GM13977 (cell line): ENCODE results near the gene GTF2A1L.

Source experiments
- DNase-seq: peaks from one replicate; pipeline ENCODE4 v3.0.0; 2012; ENCODE audit warnings: low spot score
- in situ Hi-C: fragments of 300-500 bp; cut with MboI; formaldehyde crosslinking; loops from one replicate; pipeline ENCODE4 v1.12.0; 2022; ENCODE audit warnings: low sequenced_read_pairs, low pct_unique_long_range_greater_than_20kb, mixed read lengths, inconsistent platforms; ENCODE audit not compliant: unreplicated experiment
- TF ChIP-seq, protein P1 (sequence below): IDR thresholded peaks from 2 replicates; pipeline ENCODE4 v1.5.1; 2012; ENCODE audit warnings: mild to moderate bottlenecking, control low read depth; ENCODE audit not compliant: insufficient read depth; ENCODE audit errors: extremely low read depth, missing control alignments

GTF2A1L gene, protein sequence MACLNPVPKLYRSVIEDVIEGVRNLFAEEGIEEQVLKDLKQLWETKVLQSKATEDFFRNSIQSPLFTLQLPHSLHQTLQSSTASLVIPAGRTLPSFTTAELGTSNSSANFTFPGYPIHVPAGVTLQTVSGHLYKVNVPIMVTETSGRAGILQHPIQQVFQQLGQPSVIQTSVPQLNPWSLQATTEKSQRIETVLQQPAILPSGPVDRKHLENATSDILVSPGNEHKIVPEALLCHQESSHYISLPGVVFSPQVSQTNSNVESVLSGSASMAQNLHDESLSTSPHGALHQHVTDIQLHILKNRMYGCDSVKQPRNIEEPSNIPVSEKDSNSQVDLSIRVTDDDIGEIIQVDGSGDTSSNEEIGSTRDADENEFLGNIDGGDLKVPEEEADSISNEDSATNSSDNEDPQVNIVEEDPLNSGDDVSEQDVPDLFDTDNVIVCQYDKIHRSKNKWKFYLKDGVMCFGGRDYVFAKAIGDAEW

DNA sequence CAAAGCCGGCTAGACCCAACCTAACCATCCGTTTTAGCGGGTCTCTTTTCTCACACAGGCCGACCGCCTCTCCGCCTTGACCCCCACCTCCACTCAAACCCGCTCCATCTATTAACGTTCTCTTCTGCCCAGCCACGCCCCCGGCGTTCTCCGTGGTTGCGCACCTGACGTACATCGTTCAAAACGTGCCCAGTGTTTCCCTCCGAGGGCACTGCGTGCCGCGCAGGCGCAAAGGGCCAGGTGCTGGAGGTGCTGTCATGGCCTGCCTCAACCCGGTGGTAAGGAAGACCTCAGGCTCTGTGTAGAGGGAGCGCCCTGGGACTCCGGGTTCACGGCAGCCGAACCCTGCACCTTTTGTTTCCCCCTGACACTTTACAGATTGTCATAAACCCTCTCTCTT lies at the start of gene GTF2A1L:
Gene GTF2A1L (plus strand): TSS at position 239 of the 400 bp plus-strand sequence. CDS start 19 bp downstream, at position 258.
- TF ChIP-seq, protein P1, sequence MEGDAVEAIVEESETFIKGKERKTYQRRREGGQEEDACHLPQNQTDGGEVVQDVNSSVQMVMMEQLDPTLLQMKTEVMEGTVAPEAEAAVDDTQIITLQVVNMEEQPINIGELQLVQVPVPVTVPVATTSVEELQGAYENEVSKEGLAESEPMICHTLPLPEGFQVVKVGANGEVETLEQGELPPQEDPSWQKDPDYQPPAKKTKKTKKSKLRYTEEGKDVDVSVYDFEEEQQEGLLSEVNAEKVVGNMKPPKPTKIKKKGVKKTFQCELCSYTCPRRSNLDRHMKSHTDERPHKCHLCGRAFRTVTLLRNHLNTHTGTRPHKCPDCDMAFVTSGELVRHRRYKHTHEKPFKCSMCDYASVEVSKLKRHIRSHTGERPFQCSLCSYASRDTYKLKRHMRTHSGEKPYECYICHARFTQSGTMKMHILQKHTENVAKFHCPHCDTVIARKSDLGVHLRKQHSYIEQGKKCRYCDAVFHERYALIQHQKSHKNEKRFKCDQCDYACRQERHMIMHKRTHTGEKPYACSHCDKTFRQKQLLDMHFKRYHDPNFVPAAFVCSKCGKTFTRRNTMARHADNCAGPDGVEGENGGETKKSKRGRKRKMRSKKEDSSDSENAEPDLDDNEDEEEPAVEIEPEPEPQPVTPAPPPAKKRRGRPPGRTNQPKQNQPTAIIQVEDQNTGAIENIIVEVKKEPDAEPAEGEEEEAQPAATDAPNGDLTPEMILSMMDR, result no peak
- no peak for DNase-seq
- in situ Hi-C loops, result no loop called here

DNA sequence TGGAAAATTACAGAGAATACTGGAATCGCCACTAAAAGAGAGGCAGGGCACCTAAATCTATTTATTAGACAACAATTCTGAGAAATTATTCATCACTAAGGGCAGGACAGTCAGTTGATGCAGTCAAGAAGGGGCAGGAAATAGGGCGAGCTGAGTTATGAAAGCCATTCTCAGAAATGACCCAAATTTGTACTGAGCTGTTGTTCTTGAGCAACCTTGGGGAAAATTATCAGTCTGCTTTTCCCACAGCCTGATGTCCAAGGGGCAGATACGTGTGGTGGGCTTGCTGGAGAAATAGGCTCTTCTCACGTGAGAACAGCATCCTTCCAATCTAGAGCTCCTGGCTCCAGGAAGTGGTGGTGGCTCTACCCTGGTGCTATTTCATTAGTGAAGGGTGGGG lies 49.1 kb upstream of the GTF2A1L start:
- TF ChIP-seq, protein P1, result no peak
- in situ Hi-C loops, result no loop called here
- no peak for DNase-seq

DNA sequence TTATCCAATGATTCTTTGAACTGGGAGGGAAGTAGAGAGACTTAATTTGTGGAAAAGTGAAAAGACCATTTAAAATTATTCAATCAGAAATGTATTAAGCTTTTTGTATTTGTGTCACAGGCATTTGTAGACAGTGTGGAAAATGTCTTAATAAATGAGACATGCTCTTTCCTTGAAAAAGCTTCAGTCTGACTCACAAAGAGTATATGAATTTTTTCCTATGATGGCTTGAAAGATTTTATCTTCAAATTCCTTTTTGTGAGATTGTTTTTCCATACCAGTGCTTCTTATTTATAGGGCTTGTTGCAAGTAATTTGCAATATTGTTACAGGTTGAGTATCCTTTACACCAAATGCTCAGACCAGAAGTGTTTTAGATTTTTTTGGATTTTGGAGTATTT lies 48.2 kb upstream of the GTF2A1L start:
- in situ Hi-C loops, result no loop called here
- no peak for DNase-seq
- TF ChIP-seq, protein P1, result no peak

DNA sequence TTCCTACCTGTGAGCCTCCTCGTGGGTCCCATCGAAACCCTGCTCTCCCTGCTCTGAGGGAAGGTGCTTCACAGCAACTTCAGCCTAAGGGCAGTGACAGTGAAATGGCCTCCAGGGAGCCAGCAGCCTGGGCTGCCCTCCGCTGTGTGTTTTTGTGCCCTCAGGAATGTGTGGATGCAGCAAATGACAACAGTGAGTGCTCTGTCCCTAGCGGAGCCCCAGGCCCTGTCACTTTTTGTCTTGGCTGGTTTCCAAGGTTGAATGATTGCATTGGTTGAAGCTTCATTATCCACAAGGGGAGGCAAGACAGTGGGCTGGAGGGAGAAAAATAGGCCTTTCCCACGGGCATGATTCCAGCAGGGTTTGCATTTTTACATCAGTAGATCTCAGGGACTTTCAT lies 44.8 kb upstream of the GTF2A1L start:
- DNase-seq, result no peak
- in situ Hi-C loops, result no loop called here
- TF ChIP-seq, protein P1, result no peak

DNA sequence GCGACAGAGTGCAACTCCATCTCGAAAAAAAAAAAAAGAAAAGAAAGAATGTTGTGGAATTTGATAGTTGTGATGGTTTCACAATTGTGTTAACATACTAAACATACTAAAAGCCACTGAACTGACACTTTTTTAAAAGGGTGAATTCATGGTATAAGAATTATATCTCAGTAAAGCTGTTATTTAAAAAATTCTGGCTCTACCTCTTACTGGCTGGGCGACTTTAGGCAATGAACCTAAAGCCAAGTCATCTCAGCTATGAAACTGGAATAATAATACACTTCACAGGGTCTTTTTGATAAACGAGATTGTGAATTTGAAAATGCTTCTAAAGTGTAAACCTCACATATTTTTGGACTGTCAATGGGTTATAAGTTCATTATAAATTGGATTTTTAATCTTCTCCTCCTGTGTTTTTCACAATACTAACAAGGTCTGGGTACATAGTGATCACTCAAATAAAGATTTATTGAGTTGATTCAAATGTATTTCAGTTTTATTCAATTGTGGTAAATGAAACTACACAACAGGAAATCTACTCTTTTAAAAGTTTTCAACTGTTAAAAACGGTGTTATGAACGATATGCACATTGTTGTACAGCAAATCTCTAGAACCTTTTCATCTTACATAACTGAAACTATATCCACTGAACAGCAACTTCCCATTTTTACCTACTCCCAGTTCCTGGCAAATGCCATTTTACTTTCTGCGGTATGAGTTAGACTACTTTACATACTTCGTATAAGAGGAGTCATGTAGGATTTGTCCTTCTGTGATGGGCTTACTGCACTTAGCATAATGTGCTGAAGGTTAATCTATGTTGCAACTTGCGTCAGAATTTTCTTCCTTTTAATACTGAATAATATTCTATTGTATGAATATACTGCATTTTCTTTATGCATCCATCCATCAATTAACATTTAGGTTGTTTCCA lies 43.0 kb upstream of the GTF2A1L start:
- in situ Hi-C loops, result no loop called here
- DNase-seq, result no peak
- TF ChIP-seq, protein P1, result no peak

DNA sequence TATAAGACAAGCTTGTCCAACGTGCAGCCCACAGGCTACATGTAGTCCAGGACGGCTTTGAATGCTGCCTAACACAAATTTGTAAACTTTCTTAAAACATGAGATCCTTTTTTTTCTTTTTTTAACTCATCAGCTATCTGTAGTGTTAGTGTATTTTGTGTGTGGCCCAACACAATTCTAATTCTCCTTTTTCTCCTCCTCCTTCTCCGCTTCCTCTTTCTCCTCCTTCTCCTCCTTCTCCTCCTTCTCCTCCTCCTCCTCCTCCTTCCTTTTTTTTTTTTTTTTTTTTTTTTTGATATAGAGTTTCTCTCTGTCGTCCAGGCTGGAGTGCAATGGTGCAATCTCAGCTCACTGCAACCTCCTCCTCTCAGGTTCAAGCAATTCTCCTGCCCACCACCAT lies 39.3 kb upstream of the GTF2A1L start:
- DNase-seq, result no peak
- in situ Hi-C loops, result no loop called here
- TF ChIP-seq, protein P1, result no peak
